CD4-positive, alpha-beta T cell treated with Interleukin-10 for 1 hour (primary cell): ENCODE measurements around the gene TRIM62.
"Not testable (repeated sequence)": the region's sequence is repeated elsewhere in the genome, so short reads cannot be mapped to it uniquely, and the experiment has no call there.

Experiments used
- DNase-seq: peaks from one replicate; pipeline ENCODE4 v3.0.0-alpha.2; 2020

TRIM62 gene

DNA sequence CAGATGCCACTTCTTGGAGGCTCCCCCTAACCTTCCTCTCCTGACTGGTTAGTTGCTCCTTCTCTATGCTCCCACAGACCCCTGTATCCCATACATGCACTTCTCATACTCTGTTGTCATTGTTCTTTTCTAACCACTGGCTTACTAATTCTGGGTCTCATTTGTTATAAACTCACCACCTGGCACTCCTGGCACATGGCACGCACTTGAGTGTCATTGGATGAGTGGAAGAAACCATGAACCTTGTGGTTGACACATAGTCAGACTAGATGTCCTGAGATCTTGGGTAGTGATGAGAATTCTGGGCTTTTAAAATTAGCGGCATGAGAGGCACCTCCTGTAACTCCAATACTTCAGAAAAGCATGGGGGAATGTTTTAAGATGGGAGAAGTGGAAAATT is 49.3 kb downstream of the TRIM62 start:
- DNase-seq, result no peak

DNA sequence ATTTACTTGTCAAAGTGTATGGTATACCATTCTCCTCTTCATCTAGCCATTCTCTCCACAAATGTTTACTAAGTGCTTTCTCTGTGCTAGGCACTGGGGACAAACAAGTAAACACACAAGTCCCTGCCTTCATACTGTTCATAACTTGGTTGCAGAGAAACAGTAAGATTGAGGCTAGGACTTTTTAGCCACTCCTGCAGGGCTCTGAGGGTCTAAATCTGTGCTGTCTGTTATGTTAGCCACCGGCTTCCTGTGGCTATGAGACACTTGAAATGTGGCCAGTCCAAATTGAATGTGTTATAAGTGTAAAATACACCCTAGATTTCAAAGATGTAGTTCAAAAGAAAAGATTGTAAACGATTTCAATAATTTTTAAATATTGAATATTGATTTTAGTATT is 50.7 kb downstream of the TRIM62 start:
- DNase-seq, result no peak

DNA sequence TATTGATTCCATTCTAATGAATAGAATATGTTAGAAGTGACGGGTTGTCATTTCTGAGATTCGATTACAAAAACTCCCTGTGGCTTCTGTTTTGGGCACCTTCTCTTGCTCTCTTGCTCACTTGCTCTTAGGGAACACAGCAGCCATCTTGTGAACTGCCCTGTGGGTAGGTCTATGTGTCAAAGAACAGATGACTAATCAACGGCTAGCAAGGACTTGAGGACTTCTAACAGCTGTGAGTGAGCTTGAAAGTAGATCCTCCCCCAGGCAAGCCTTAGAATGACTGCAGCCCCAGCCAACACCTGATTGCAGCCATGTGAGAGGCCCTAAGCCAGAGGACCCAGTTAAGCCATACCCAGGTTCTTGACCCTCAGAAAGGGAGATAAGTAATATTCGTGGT is 51.5 kb downstream of the TRIM62 start:
- no peak for DNase-seq

DNA sequence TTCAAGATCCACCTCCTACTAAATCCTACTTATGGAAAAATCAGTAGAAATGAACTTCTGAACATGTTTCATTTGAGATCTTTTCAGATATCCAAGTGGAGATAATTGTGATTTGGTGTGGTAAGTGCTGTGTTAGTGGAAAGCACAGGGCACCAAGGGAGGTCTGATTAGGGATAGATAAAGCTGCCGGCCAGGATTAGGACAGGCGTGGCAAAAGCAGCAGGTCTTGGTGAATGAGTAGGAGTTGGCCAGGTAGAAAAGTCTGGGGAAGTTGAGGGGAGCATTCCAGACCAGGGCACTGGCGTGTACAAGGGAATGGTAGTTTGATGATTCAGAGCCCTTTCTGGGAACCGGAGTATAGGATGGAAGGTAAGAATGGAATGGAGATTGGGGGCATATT is 53.1 kb downstream of the TRIM62 start:
- DNase-seq, result no peak

DNA sequence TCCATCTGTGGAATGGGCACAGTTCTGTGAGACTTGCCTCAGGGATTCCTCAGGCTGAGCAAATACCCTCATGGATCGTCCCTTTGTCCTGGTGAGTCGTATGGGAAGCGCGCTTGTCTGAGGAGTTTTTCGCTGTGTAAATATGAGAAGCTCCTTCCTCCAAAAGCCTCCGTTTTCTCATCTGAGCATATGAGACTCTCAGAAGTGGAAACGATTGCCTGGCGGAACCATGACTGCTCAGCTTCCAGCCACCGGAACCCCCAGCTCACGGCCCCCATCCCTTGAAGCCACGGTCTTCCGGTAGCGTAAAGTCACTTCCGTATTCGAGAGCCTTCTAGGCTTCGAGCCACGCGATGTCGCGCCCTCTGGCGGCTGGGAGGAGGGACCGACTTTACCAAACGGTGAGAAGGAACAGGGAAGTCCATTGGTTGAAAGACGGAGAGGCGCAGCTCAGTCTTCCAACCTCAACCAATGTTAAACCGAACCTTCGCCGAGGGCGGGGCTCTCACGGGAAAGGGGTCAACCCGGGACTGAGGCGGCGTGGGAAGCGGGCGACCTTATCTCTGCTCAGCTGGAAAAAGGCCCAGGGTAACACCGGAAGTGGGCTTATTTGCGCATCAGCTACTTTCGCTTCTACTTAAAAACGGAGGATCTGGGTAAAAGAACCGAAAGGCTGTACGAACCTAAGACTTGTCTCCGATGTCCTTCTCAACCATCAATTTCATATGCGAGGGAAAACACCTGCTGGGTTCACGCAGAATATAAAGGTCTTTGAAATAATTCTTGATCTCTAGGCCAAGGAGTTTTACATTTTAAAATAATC is 54.6 kb downstream of the TRIM62 start:
- DNase-seq, result peak; percentile 99

DNA sequence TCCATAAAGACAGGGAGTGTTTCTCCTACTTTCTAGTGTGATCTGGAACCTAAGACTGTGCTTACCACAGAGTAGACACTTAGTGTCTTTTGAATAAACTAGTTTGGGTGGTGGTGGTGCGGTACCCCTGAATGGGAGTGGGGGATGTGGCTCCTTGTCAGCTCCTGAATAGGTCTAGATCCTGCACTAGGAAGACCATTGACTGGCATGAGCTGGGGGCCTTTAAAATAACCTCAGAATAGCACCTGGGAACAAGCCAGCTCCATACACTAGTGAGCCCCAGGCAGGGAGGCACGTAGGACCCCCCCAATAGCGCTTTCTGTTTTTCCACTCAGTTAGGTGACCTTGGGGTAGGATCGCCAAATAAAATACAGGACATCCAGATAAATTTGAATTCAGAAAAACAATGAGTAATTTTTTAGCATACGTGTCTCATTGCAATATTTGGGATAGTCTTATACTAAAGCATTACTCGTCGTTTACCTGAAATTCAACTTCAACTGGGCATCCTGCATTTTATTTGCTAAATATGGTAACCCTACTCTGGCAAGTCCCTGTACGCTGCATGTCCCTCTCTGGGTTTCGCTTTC is 55.3 kb downstream of the TRIM62 start:
- DNase-seq, result no peak

DNA sequence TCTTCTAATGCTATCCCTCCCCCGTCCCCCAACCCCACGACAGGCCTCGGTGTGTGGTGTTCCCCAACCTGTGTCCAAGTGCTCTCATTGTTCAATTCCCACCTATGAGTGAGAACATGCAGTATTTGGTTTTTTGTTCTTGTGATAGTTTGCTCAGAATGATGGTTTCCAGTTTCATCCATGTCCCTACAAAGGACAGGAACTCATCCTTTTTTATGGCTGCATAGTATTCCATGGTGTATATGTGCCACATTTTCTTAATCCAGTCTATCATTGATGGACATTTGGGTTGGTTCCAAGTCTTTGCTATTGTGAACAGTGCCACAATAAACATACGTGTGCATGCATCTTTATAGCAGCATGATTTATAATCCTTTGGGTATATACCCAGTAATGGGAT is 57.2 kb downstream of the TRIM62 start:
- DNase-seq, result not testable (repeated sequence)

DNA sequence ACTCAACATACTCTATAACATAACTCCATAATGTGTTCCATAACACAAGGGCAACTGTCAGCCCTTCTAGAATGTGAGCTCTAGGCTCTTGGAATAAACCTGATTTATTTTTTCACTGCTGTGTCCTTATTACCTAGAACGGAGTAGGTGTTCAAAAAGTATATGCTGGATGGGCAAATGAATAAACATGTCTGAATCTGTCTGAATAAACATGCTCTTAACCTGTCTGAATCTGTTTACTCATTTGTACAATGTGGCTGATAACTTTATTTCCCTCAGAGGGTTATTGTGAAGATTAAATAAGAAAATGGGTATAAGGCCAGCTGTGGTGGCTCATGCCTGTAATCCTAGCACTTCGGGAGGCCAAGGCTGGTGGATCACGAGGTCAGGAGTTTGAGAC is 58.6 kb downstream of the TRIM62 start:
- DNase-seq, result no peak

DNA sequence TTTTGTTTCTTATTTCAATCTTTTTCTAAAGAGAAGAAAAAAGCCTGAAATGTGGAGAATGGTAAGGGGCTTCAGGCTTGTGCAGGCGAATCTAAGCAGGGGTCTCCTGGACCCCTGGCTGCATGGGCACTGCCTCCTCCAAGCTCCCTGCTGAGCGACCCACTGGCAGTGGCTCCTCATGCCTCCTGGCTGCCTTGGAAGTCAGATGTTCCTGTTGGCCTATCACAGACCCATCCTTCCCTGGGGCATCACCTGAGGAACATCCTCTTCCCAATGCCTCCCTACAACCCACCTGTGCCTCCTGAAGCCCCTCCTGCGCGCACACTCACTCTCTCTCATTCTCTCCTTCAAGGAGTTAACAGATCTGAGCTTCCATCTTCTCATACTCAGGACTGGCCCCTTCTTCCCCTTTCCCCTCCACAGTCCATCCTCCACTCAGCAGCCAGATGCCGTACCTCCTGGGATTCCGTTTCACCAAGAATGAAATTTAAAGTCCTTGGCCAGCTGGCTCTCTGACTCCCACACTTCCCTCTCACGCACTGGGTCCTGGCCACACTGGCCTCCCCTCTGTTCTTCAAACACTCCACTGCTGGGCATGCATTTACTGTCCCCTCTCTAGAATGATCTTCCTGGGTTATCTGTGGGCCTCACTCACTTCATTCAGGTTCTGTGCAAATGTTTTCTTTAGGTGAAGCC is 59.2 kb downstream of the TRIM62 start:
- no peak for DNase-seq

DNA sequence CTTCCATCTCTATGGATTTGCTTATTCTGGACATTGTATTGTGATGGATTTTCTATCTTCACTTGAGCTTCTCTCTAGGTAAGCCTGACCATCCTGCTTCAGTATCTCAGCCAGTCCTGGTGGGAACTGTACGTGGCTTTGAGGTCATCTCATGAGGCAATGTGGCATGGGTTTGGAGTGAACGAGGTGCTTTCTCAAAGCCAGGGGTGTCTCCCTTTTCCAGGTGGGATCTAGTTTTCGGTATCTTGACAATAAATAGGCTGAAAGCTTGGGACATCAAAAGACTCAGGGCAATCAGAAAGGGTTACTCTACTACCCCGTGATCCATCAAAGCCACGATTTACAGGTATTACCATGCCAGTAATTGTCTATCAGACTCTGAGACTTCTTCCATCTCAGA is 60.1 kb downstream of the TRIM62 start:
- DNase-seq, result no peak

DNA sequence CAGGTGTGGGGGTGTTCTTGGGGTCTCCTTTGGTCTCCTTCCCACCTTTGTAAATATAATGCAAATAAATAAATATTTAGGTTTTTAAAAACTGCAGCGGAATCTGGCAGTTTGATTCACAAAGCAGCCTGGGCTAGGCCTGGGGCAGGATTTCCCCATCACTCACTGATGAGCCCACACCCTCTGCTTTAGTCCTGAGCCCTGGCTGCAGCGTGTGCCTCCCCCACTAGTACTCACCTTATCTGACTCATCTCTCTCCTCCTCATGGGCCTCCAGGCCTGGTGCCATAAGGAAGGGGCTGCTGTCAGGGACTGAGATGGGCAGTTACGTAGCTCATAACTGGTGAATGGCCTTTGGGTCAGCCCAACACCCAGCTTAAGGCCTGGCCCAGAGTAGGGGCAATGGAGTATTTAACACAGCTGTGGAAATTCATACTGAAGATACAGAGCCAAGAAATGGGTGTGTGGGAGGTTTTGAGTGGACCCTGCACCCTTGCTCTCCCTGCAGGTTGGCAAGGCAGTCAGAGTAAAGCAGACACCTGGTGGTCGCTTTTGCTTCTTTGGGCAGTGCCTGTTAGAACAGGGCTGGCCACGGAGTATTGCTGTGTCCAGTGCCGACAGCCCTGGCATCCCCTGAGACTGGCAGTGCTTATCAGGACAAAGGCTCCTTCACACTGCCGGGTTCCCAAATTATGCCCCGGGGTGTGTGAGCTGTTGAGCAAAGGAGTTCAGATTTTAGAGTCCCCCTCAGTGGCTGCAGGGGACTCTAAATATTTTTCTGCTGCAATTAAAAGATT is 61.2 kb downstream of the TRIM62 start:
- no peak for DNase-seq

DNA sequence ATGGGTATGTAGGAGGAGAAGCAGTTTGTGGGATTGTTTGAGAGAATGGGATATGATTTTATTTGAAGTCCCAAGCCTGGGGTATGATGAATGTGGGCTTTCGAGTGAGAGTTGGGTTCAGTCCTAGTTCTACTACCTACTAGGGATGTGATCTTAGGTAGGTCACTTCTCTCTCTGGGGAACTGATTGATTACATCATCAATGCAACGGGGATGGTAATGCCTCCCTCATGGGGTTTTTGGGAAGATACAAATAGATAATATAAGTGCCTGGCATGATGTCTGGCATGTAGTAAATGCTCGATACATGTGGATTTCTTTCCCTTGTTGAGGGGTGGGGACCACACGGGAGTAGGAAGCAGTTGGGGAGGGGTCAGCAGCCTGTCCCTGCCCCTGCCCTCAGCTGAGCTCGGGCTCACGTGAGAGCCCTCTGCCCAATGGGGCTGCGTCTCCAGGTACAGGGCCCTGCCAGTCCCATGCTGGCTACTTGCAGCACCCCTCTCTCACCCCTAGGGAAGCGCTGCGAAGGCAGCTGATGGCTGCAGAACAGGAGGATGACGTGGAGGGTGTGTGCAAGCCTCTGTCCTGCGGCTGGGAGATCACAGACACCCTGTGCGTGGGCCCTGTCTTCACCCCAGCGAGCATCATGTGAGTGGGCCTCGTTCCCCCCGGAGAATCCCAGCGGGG is 62.2 kb downstream of the TRIM62 start:
- no peak for DNase-seq

DNA sequence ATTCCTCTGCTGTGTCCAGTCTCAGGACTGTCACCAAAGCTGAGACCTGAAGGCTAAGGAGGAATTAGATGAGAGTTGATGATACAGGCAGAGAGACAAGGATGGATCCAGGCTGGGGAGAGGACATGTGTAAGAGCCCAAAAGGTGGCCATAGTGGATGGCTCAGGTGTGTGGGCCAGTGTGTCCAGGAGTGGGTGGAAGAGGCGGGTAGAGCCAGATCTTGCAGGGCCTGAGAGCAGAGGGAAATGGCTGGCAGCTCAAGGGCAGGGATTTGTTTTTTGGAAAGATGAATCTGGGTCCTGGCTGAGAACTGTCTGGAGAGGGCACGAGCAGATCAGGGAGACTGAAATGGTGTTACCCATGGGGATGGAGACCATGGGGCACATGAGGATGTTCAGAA is 62.8 kb downstream of the TRIM62 start:
- no peak for DNase-seq

DNA sequence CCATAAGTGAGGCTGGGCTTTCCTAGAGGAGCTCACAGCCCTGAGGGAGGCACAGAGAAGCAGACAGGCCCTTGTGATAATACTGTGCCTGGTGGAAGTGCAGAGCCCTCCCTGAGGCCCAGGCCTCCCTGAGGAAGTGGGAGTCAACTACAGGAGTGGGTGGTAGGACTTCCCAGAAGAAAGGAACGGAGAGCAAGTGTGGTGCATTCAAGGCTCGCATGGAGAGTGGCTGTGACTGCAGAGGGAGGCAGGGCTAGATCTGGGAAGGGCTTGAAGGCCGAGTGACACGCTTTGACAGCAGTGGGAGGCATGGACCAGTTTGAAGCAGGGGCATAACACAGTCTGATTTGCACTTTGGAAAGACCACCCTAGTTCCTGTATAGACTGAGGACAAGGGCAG is 63.6 kb downstream of the TRIM62 start:
- no peak for DNase-seq

DNA sequence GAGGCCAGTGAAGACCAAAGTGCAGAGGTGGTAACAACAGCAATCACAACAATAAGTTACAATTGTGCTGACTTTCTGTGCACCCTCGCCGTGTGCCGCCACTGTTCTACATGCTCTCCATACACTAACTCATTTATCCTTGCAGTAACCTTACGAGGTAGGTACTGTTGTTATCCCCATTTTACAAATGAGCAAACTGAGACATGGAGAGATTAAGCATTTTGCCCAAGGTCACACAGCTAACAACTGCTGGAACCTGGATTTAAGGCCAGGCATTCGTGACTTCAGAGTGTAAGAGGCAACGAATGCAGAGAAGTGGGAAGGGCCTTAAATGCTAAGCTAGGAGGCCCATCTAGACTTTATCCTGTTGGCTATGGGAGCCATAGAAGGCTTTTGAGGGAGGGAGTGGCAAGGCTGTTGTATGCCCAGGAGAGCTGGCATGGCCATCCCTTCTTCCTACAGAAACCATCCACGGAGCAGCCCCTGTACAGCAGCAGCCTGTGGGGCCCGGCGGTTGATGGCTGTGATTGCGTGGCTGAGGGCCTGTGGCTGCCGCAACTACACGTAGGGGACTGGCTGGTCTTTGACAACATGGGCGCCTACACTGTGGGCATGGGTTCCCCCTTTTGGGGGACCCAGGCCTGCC is 64.3 kb downstream of the TRIM62 start:
- DNase-seq, result no peak

DNA sequence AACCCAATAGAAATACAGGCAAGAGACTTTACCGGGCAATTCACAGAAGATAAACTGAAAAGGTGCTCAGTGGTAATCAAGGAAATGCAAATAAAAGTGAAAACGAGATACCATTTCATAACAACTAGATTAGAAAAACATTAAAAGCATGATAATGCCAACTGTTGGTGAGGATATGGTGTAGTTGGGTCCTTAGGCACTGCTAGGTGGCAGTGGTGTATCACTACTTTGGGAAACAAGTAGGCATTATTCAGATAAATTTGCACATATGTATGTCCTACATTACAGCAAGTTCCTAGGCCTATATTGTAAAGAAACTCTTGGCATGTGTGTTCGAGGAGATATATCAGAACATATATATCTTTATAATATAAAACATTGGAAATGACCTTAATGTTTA is 69.9 kb downstream of the TRIM62 start:
- peak; percentile 25 for DNase-seq

DNA sequence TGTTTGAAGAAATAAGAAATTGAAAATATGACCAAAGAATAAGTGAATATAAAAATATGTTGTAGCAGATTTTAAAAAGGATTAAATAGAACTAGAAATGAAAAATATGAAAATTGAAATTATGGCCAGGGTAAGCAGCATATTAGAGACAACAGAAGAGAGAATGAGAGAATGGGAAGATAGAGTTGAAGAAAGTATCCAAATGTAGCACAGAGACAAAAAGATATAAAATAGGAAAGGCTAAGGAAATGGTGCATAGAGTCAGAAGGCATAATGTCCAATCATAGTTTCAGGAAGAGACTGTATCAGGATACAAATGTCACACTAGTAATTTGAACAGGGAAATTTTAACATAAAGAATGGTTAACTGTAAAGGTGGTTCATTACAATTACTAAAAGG is 71.4 kb downstream of the TRIM62 start:
- DNase-seq, result no peak

DNA sequence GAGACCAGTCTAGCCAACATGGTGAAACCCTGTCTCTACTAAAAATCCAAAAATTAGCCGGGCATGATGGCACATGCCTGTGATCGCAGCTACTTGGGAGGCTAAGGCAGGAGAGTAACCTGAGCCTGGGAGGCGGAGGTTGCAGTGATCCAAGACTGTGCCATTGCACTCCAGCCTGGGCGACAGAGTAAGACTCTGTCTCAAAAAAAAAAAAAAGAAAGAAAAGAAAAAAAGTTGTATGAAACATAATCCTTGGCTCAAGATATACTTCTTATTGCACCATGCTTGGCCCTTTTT is 81.8 kb downstream of the TRIM62 start:
- DNase-seq, result not testable (repeated sequence)

DNA sequence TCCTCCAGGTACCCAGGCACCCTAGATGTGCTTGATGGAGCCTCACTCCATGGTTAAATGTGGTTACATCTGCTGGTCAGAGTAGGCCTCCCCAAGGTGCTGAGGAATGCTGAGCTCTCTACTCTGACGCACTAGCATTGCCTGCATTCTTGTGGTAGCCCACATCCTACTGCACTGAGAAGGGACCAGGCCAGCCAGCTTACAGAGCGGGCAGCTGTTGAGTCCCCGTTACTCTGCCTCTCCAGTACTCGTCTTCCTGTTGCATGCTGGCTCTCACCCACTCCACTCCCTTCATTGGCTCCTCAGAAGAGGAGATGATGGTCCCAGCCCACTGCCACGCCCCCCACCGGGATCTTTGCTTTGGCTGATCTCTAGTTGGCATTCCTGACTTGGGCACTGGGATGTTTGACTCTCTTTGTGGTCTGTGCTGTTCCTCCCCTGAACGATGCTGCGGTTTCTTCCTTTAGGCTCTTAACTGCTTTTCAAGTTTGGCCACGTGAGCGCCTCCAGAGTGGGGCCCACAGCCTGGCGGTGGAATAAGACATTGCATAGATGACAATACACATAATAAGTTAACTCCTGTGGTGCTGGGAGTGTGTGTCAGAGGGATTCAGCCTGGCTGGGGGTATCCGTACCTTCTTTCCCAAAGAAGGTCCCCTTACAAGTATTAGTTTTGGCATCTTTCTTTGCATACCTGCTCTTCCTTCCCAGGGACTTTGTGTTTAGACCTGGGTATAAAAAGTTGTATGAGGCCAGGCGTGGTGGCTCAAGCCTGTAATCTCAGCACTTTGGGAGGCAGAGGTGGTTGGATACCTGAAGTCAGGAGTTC is 82.3 kb downstream of the TRIM62 start:
- peak; percentile 81 for DNase-seq

DNA sequence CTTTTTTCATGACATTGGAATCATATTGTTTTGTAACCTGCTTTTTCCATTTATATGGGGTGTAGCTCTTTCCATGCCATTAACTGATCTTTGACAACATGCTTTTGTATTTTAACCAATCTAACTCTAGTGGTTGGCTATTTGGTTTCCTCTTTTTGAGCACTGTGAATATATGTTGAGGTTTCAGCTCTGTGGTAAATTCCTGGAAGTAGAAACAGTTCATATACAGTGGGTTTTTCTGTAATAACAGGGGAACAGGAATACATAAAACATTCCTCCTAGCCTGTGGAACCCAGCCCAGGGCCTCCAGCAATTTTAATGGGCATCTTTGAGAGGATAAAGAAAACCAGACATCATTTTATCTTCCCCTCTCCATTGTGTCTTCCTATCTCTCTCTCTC is 83.5 kb downstream of the TRIM62 start:
- DNase-seq, result peak; percentile 27

DNA sequence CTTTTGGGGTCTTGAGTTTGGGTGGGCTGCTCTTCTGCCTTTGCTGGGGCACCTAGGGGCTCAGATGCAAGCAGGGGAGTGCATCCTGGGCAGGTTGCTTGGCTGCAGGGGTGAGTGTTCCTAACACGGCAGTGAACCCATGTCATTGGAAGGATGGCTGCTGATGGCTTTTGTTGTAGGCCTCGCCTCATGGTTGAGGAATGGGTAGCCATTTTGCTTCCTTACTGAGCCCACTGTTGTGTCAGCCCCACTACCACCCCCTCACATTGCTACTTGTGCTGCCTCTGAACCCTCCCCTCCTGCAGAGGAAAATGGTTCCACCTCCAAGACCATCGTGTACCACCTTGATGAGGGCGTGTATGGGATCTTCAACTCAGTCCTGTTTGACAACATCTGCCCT is 84.1 kb downstream of the TRIM62 start:
- no peak for DNase-seq
